ENCODE data around the gene TOGARAM2.
"Not testable (repeated sequence)": the region's sequence is repeated elsewhere in the genome, so short reads cannot be mapped to it uniquely, and the experiment has no call there.

TOGARAM2 gene

GRCh38 chr2:28975671-28976070, 5.4 kb upstream of the TOGARAM2 start:
- Histone ChIP-seq H3K4me3 (ENCODE audit: insufficient read depth, low read depth, low read length) (no peak overlapping the region), H3K9me3 (ENCODE audit: control insufficient read depth, low read length) (no peaks in the 10 kb centered on the region), H3K27me3 (ENCODE audit: control insufficient read depth, insufficient read depth, low read length, poor library complexity, severe bottlenecking) (no peaks in the 10 kb centered on the region), H3K36me3 (ENCODE audit: control insufficient read depth, insufficient read depth, low read length) (no peaks in the 10 kb centered on the region), H3K27ac (ENCODE audit: insufficient read depth, low read depth, low read length, poor library complexity, severe bottlenecking) (no peak overlapping the region), H3K4me1 (ENCODE audit: control insufficient read depth, insufficient read depth, low read length) (peaks cover 5% of the 10 kb centered on the region)
- WGBS, 2 experiments = 91 to 100% methylated on average over 1 of the region's 1 CpG

- Histone ChIP-seq H3K36me3 (ENCODE audit: control insufficient read depth, insufficient read depth, low read length) (no peaks in the 10 kb centered on the region), H3K27me3 (ENCODE audit: control insufficient read depth, insufficient read depth, low read length, poor library complexity, severe bottlenecking) (no peaks in the 10 kb centered on the region), H3K4me3 (ENCODE audit: insufficient read depth, low read depth, low read length) (no peak overlapping the region), H3K27ac (ENCODE audit: insufficient read depth, low read depth, low read length, poor library complexity, severe bottlenecking) (no peak overlapping the region), H3K4me1 (ENCODE audit: control insufficient read depth, insufficient read depth, low read length) (peaks cover 11% of the 10 kb centered on the region), H3K9me3 (ENCODE audit: control insufficient read depth, low read length) (no peaks in the 10 kb centered on the region)
- 88 to 94% methylated on average over 3 of the region's 3 CpGs for WGBS, 2 experiments
These were observed 4.5 kb upstream of the TOGARAM2 start for GRCh38 chr2:28976584-28976983.

GRCh38 chr2:28977176-28977875, 3.8 kb upstream of the TOGARAM2 start:
- 86 to 88% methylated on average over 10 of the region's 10 CpGs for WGBS, 2 experiments
- H3K4me3 ChIP-seq (ENCODE audit: insufficient read depth, low read depth, low read length) = no peak overlapping the region
- no peaks in the 10 kb centered on the region for H3K9me3 ChIP-seq (ENCODE audit: control insufficient read depth, low read length)

GRCh38 chr2:28978001-28978400, 3.1 kb upstream of the TOGARAM2 start:
- not testable (repeated sequence) for H3K4me3 ChIP-seq (ENCODE audit: insufficient read depth, low read depth, low read length); H3K36me3 ChIP-seq (ENCODE audit: control insufficient read depth, insufficient read depth, low read length); H3K27ac ChIP-seq (ENCODE audit: insufficient read depth, low read depth, low read length, poor library complexity, severe bottlenecking); H3K27me3 ChIP-seq (ENCODE audit: control insufficient read depth, insufficient read depth, low read length, poor library complexity, severe bottlenecking); H3K9me3 ChIP-seq (ENCODE audit: control insufficient read depth, low read length)
- 93 to 95% methylated on average over 8 of the region's 8 CpGs for WGBS, 2 experiments
- peaks cover 20% of the 10 kb centered on the region for H3K4me1 ChIP-seq (ENCODE audit: control insufficient read depth, insufficient read depth, low read length)

More at GRCh38 chr2:28977176-28977875, 3.8 kb upstream of the TOGARAM2 start:
- Histone ChIP-seq H3K27ac (ENCODE audit: insufficient read depth, low read depth, low read length, poor library complexity, severe bottlenecking) (no peak overlapping the region), H3K36me3 (ENCODE audit: control insufficient read depth, insufficient read depth, low read length) (no peaks in the 10 kb centered on the region), H3K27me3 (ENCODE audit: control insufficient read depth, insufficient read depth, low read length, poor library complexity, severe bottlenecking) (no peaks in the 10 kb centered on the region), H3K4me1 (ENCODE audit: control insufficient read depth, insufficient read depth, low read length) (peaks cover 19% of the 10 kb centered on the region)

- Histone ChIP-seq H3K9me3 (ENCODE audit: control insufficient read depth, low read length) (no peaks in the 10 kb centered on the region), H3K4me1 (ENCODE audit: control insufficient read depth, insufficient read depth, low read length) (peaks cover 20% of the 10 kb centered on the region), H3K27me3 (ENCODE audit: control insufficient read depth, insufficient read depth, low read length, poor library complexity, severe bottlenecking) (no peaks in the 10 kb centered on the region), H3K36me3 (ENCODE audit: control insufficient read depth, insufficient read depth, low read length) (no peaks in the 10 kb centered on the region), H3K27ac (ENCODE audit: insufficient read depth, low read depth, low read length, poor library complexity, severe bottlenecking) (no peak overlapping the region), H3K4me3 (ENCODE audit: insufficient read depth, low read depth, low read length) (no peak overlapping the region)
- 78 to 82% methylated on average over 6 of the region's 6 CpGs for WGBS, 2 experiments
These were observed 2.5 kb upstream of the TOGARAM2 start for GRCh38 chr2:28978606-28979005.

GRCh38 chr2:28979041-28979440, 2.1 kb upstream of the TOGARAM2 start:
- no peak overlapping the region for H3K27ac ChIP-seq (ENCODE audit: insufficient read depth, low read depth, low read length, poor library complexity, severe bottlenecking)
- H3K27me3 ChIP-seq (ENCODE audit: control insufficient read depth, insufficient read depth, low read length, poor library complexity, severe bottlenecking) = no peaks in the 10 kb centered on the region
- H3K4me3 ChIP-seq (ENCODE audit: insufficient read depth, low read depth, low read length) = no peak overlapping the region
- no peaks in the 10 kb centered on the region for H3K36me3 ChIP-seq (ENCODE audit: control insufficient read depth, insufficient read depth, low read length)
- H3K4me1 ChIP-seq (ENCODE audit: control insufficient read depth, insufficient read depth, low read length) = peaks cover 20% of the 10 kb centered on the region
- WGBS, 2 experiments = 75 to 76% methylated on average over 7 of the region's 7 CpGs
- H3K9me3 ChIP-seq (ENCODE audit: control insufficient read depth, low read length) = no peaks in the 10 kb centered on the region

GRCh38 chr2:28979576-28980366, 1.3 kb upstream of the TOGARAM2 start:
- Histone ChIP-seq H3K4me3 (ENCODE audit: insufficient read depth, low read depth, low read length) (no peak overlapping the region), H3K27ac (ENCODE audit: insufficient read depth, low read depth, low read length, poor library complexity, severe bottlenecking) (no peak overlapping the region), H3K9me3 (ENCODE audit: control insufficient read depth, low read length) (no peaks in the 10 kb centered on the region), H3K36me3 (ENCODE audit: control insufficient read depth, insufficient read depth, low read length) (no peaks in the 10 kb centered on the region), H3K27me3 (ENCODE audit: control insufficient read depth, insufficient read depth, low read length, poor library complexity, severe bottlenecking) (no peaks in the 10 kb centered on the region), H3K4me1 (ENCODE audit: control insufficient read depth, insufficient read depth, low read length) (peaks cover 20% of the 10 kb centered on the region)
- 79 to 80% methylated on average over 13 of the region's 13 CpGs for WGBS, 2 experiments

- 64 to 67% methylated on average over 3 of the region's 3 CpGs for WGBS, 2 experiments
- H3K27ac ChIP-seq (ENCODE audit: insufficient read depth, low read depth, low read length, poor library complexity, severe bottlenecking) = no peak overlapping the region
- H3K9me3 ChIP-seq (ENCODE audit: control insufficient read depth, low read length) = no peaks in the 10 kb centered on the region
- no peak overlapping the region for H3K4me3 ChIP-seq (ENCODE audit: insufficient read depth, low read depth, low read length)
- H3K36me3 ChIP-seq (ENCODE audit: control insufficient read depth, insufficient read depth, low read length) = no peaks in the 10 kb centered on the region
- H3K27me3 ChIP-seq (ENCODE audit: control insufficient read depth, insufficient read depth, low read length, poor library complexity, severe bottlenecking) = no peaks in the 10 kb centered on the region
- H3K4me1 ChIP-seq (ENCODE audit: control insufficient read depth, insufficient read depth, low read length) = peaks cover 20% of the 10 kb centered on the region
These were observed 606 bp upstream of the TOGARAM2 start for GRCh38 chr2:28980368-28981015.

GRCh38 chr2:28981620-28982376, 700 bp downstream of the TOGARAM2 start:
- 76 to 79% methylated on average over 11 of the region's 11 CpGs for WGBS, 2 experiments

More at GRCh38 chr2:28981620-28982376, 700 bp downstream of the TOGARAM2 start:
- Histone ChIP-seq H3K4me3 (ENCODE audit: insufficient read depth, low read depth, low read length) (no peak overlapping the region), H3K27ac (ENCODE audit: insufficient read depth, low read depth, low read length, poor library complexity, severe bottlenecking) (no peak overlapping the region), H3K4me1 (ENCODE audit: control insufficient read depth, insufficient read depth, low read length) (peaks cover 20% of the 10 kb centered on the region), H3K27me3 (ENCODE audit: control insufficient read depth, insufficient read depth, low read length, poor library complexity, severe bottlenecking) (no peaks in the 10 kb centered on the region), H3K36me3 (ENCODE audit: control insufficient read depth, insufficient read depth, low read length) (no peaks in the 10 kb centered on the region), H3K9me3 (ENCODE audit: control insufficient read depth, low read length) (no peaks in the 10 kb centered on the region)

Data from ectodermal cell (in vitro differentiated cells).